CD14-positive monocyte (primary cell): ENCODE measurements around the gene FBXL15. TPM values are rescaled to one million over a fixed set of nuclear protein-coding genes. Genes with fewer than 3 reads are reported as not detected.
"Not testable (repeated sequence)": the region's sequence is repeated elsewhere in the genome, so short reads cannot be mapped to it uniquely, and the experiment has no call there.

ENCODE experiments used
- DNase-seq, 3 donors: peaks; one replicate each; pipeline ENCODE4 v3.0.0-alpha.2; 2011 to 2022
- H2AFZ ChIP-seq: 2 replicates; pipeline ENCODE4 v1.6.0; 2012; ENCODE audit warnings: mild to moderate bottlenecking, low read depth, low read length, inconsistent platforms; ENCODE audit not compliant: insufficient read depth, poor library complexity, severe bottlenecking
- H3K27ac ChIP-seq, 2 donors: 1 replicate in 1 of 2; 2 replicates in 1 of 2; pipeline ENCODE4 v1.5.1; 2012 to 2013; ENCODE audit warnings: low read length in 2 of 2, control low read depth in 1 of 2, inconsistent platforms in 1 of 2, low read depth in 1 of 2, mild to moderate bottlenecking in 1 of 2
- H3K27me3 ChIP-seq, 2 donors: one replicate each; pipeline versions ENCODE4 v1.6.0 to v1.6.1; 2011 to 2013; ENCODE audit warnings: low read length in 2 of 2; ENCODE audit not compliant: control insufficient read depth in 2 of 2, insufficient read depth in 2 of 2
- H3K36me3 ChIP-seq, 2 donors: replicated peaks in 1 of 2; 1 replicate in 1 of 2; 2 replicates in 1 of 2; pipeline versions ENCODE4 v1.5.1 to v1.6.1; 2012 to 2013; ENCODE audit warnings: low read length in 2 of 2, control low read depth in 1 of 2, inconsistent platforms in 1 of 2, mild to moderate bottlenecking in 1 of 2; ENCODE audit not compliant: insufficient read depth in 2 of 2, control insufficient read depth in 1 of 2
- H3K4me1 ChIP-seq, 2 donors: 1 replicate in 1 of 2; 2 replicates in 1 of 2; pipeline versions ENCODE4 v1.5.1 to v1.6.1; 2012 to 2013; ENCODE audit warnings: low read length in 2 of 2, control low read depth in 1 of 2, inconsistent platforms in 1 of 2, mild to moderate bottlenecking in 1 of 2, moderate library complexity in 1 of 2; ENCODE audit not compliant: insufficient read depth in 2 of 2, control insufficient read depth in 1 of 2
- H3K4me2 ChIP-seq: replicated peaks from 2 replicates; pipeline ENCODE3; 2012; ENCODE audit warnings: low read length, moderate library complexity, mild to moderate bottlenecking; ENCODE audit not compliant: poor library complexity, severe bottlenecking; ENCODE audit errors: extremely low read depth
- H3K4me3 ChIP-seq, 3 experiments: fragments of 200-600 bp in 1 of 3; sonication (generic) in 1 of 3; replicated peaks in 1 of 3; 1 replicate in 2 of 3; 2 replicates in 1 of 3; pipeline ENCODE4 v1.5.1; 2011 to 2013; ENCODE audit warnings: low read length in 3 of 3, mild to moderate bottlenecking in 3 of 3, control low read depth in 2 of 3, low read depth in 2 of 3, inconsistent platforms in 1 of 3, moderate library complexity in 1 of 3
- H3K79me2 ChIP-seq: 2 replicates; pipeline ENCODE4 v1.6.0; 2012; ENCODE audit warnings: mild to moderate bottlenecking, control low read depth, inconsistent platforms, low read length, moderate library complexity; ENCODE audit not compliant: insufficient read depth
- H3K9ac ChIP-seq: 2 replicates; pipeline ENCODE4 v1.6.0; 2017; ENCODE audit warnings: low read length, mild to moderate bottlenecking; ENCODE audit not compliant: insufficient read depth, poor library complexity, severe bottlenecking
- H3K9me3 ChIP-seq, 2 donors: replicated peaks in 1 of 2; 1 replicate in 1 of 2; 2 replicates in 1 of 2; pipeline versions ENCODE4 v1.5.1 to v1.6.1; 2012 to 2013; ENCODE audit warnings: low read length in 2 of 2, control low read depth in 1 of 2; ENCODE audit not compliant: control insufficient read depth in 1 of 2, insufficient read depth in 1 of 2
- H4K20me1 ChIP-seq: 2 replicates; pipeline ENCODE4 v1.6.0; 2012; ENCODE audit warnings: mild to moderate bottlenecking, low read length, control low read depth, moderate library complexity; ENCODE audit not compliant: insufficient read depth
- H3K27ac Mint-ChIP-seq, 7 donors: one replicate each; pipeline ENCODE4 v1.8.0; 2020; ENCODE audit warnings: mild to moderate bottlenecking in 7 of 7, mixed read lengths in 7 of 7, moderate library complexity in 6 of 7, inconsistent platforms in 2 of 7
- H3K27me3 Mint-ChIP-seq, 3 donors: one replicate each; pipeline ENCODE4 v1.8.0; 2021 to 2022; ENCODE audit warnings: low read depth in 3 of 3, mild to moderate bottlenecking in 3 of 3, mixed read lengths in 3 of 3, moderate library complexity in 3 of 3, inconsistent platforms in 1 of 3
- H3K36me3 Mint-ChIP-seq, 2 donors: one replicate each; pipeline ENCODE4 v1.8.0; 2020; ENCODE audit warnings: mixed read lengths in 2 of 2, inconsistent platforms in 1 of 2, mild to moderate bottlenecking in 1 of 2
- H3K4me1 Mint-ChIP-seq: one replicate; pipeline ENCODE4 v1.8.0; 2020; ENCODE audit warnings: mild to moderate bottlenecking, mixed read lengths
- H3K4me3 Mint-ChIP-seq, 2 donors: one replicate each; pipeline ENCODE4 v1.8.0; 2020; ENCODE audit warnings: mild to moderate bottlenecking in 2 of 2, mixed read lengths in 2 of 2, moderate library complexity in 1 of 2
- H3K9me3 Mint-ChIP-seq, 7 donors: one replicate each; pipeline ENCODE4 v1.8.0; 2020 to 2022; ENCODE audit warnings: mixed read lengths in 7 of 7, mild to moderate bottlenecking in 6 of 7, moderate library complexity in 6 of 7, inconsistent platforms in 2 of 7
- WGBS: methylation state at CpG from one replicate; pipeline ENCODE4 v1.1.5; 2013; ENCODE audit warnings: missing lambda C conversion rate; ENCODE audit not compliant: insufficient coverage; 5-methylcytosine and 5-hydroxymethylcytosine counted together
- intact Hi-C, 2 donors: fragments of 100-400 bp; cut with micrococcal nuclease; formaldehyde crosslinking; loops; one replicate each; pipeline versions ENCODE4 v1.15.0 to v1.15.1; 2023
- polyA plus RNA-seq, 3 donors: library from polyadenylated mRNA; depleted of rRNA in 1 of 3; unstranded in 2 of 3; stranded (reverse) in 1 of 3; fragments of 300-500 nt in 2 of 3; fragments of >200 nt in 1 of 3; fragmentation: Illumina TruSeq in 2 of 3; gene quantifications; 1 replicate in 2 of 3; 2 replicates in 1 of 3; pipeline ENCODE4 v1.2.3, GENCODE V29; 2012 to 2021
- TF ChIP-seq, protein P1 (sequence below): fragments of 200-600 bp; IDR thresholded peaks from one replicate; pipeline ENCODE4 v1.8.0; 2022; ENCODE audit warnings: antibody characterized with exemption, mild to moderate bottlenecking

The FBXL15 gene
- polyA plus RNA-seq, 3 donors, result 16.0 to 36.3 (median 25.5) TPM

DNA sequence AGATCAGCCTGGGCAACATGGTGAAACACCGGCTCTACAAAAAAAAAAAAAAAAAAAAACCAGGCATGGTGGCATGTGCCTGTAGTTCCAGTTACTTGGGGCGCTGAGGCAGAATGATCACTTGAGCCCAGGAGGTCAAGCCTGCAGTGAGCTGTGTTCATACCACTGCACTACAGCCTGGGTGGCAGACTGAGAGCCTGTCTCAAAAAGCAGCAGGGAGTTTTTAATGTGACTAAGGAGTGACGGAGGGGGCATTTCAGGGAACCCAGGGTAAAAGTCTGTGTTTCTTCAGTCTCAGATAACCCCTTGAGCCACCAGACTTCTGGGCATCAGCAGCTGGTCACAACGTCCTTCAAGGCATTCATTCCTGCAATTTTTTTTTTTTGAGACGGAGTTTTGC, 32.9 kb downstream of the FBXL15 start:
- peaks cover 4 to 5% of the 10 kb centered on the region in 2 donors for H3K36me3 Mint-ChIP-seq
- H3K27ac Mint-ChIP-seq, result peak overlapping the region; percentile 98 to 100 (median 98)

DNA sequence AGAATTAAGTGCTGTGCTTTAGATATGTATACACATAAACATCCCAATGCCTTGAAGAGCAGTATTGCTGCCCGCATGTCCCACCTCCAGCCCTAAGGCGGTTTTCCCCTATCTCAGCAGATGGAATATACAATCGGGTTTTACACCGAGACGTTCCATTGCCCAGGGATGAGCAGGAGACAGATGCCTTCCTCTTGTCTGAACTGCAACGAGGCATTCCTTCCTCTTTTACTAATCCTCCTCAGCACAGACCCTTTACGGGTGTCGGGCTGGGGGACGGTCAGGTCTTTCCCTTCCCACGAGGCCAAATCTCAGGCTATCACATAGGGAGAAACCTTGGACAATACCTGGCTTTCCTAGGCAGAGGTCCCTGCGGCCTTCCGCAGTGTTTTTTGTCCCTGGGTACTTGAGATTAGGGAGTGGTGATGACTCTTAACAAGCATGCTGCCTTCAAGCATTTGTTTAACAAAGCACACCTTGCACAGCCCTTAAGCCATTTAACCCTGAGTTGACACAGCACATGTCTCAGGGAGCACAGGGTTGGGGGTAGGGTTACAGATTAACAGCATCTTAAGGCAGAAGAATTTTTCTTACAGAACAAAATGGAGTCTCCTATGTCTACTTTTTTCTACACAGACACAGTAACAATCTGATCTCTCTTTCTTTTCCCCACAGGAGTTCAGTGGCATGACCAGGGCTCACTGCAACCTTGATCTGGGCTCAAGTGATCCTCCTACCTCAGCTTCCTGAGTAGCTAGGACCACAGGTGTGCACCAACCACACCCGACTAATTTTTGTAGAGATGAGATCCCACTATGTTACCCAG, 34.2 kb downstream of the FBXL15 start:
- H3K27me3 ChIP-seq, intact Hi-C loops, H3K4me2 ChIP-seq, H3K4me3 ChIP-seq, H4K20me1 ChIP-seq, H3K36me3 ChIP-seq, H3K9ac ChIP-seq, H3K27me3 Mint-ChIP-seq, H3K9me3 ChIP-seq, H3K36me3 Mint-ChIP-seq, H2AFZ ChIP-seq, H3K9me3 Mint-ChIP-seq: not testable (repeated sequence)
- Histone ChIP-seq H3K4me1 (peaks cover 67 to 72% of the 10 kb centered on the region in 2 donors), H3K27ac (peak overlapping the region; percentile 89 to 98), H3K79me2 (peaks cover 14% of the 10 kb centered on the region)
- 11% methylated on average over 7 of the region's 13 CpGs for WGBS
- Mint-ChIP-seq H3K27ac (peak overlapping the region; percentile 98 to 100 (median 98)), H3K4me3 (peak overlapping the region in 1 of 2 donors; percentile 48), H3K4me1 (peaks cover 66% of the 10 kb centered on the region)
- DNase-seq, result peak in 2 of 3 donors; percentile 58 to 60

More for the DNA sequence above, 32.9 kb downstream of the FBXL15 start:
- Histone ChIP-seq H3K9me3 (no peaks in the 10 kb centered on the region), H3K27me3 (no peaks in the 10 kb centered on the region), H2AFZ (no peak overlapping the region), H4K20me1 (no peaks in the 10 kb centered on the region), H3K9ac (peak overlapping the region; percentile 77), H3K4me3 (no peak overlapping the region), H3K27ac (peak overlapping the region; percentile 89 to 98), H3K4me2 (peak overlapping the region; percentile 38), H3K36me3 (no peaks in the 10 kb centered on the region), H3K4me1 (peaks cover 74 to 80% of the 10 kb centered on the region in 2 donors), H3K79me2 (peaks cover 14% of the 10 kb centered on the region)
- Mint-ChIP-seq H3K27me3 (peaks cover 0 to 3% (median 2%) of the 10 kb centered on the region in 3 donors), H3K4me1 (peaks cover 74% of the 10 kb centered on the region), H3K9me3 (peaks cover 0 to 4% (median 0%) of the 10 kb centered on the region in 7 donors), H3K4me3 (peak overlapping the region in 1 of 2 donors; percentile 6)
- TF ChIP-seq, protein P1, sequence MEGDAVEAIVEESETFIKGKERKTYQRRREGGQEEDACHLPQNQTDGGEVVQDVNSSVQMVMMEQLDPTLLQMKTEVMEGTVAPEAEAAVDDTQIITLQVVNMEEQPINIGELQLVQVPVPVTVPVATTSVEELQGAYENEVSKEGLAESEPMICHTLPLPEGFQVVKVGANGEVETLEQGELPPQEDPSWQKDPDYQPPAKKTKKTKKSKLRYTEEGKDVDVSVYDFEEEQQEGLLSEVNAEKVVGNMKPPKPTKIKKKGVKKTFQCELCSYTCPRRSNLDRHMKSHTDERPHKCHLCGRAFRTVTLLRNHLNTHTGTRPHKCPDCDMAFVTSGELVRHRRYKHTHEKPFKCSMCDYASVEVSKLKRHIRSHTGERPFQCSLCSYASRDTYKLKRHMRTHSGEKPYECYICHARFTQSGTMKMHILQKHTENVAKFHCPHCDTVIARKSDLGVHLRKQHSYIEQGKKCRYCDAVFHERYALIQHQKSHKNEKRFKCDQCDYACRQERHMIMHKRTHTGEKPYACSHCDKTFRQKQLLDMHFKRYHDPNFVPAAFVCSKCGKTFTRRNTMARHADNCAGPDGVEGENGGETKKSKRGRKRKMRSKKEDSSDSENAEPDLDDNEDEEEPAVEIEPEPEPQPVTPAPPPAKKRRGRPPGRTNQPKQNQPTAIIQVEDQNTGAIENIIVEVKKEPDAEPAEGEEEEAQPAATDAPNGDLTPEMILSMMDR, result no peak
- DNase-seq, result peak in 2 of 3 donors; percentile 36 to 78
- WGBS, result 74% methylated on average over 5 of the region's 5 CpGs
- intact Hi-C loops, result no loop called here
